Stimulated activated CD8-positive, alpha-beta memory T cell treated with anti-CD3 and anti-CD28 coated beads, Interleukin-7, amount 100 ng/mL, for 4 hours (primary cell): Measurements from ENCODE around the gene RASGRP4.
"Not testable (repeated sequence)": the region's sequence is repeated elsewhere in the genome, so short reads cannot be mapped to it uniquely, and the experiment has no call there.

Experiments used
- DNase-seq, 2 donors: peaks; one replicate each; pipeline ENCODE4 v3.0.0-alpha.2; 2020; ENCODE audit warnings: low read depth in 2 of 2

RASGRP4 gene

DNA sequence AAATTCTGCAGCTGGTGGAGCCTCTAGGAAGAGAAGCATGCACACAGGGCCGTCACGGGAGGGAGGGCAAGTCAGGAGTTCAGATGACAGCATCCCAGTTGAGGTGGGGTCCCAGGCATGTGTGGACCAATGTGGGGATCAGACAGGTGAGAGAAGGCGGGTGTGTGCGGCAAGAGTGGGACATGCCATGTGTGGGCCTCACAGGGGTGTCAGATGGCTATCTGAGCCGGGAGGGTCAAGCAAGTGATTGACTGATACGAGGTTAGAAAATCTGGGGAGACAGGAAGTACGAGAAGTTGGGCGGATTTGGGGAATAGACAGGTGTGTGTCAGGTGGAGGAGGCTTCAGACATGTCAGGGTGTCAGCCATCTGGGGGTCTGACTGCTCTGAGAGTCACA is 8.9 kb downstream of the RASGRP4 start:
- DNase-seq = no peak

DNA sequence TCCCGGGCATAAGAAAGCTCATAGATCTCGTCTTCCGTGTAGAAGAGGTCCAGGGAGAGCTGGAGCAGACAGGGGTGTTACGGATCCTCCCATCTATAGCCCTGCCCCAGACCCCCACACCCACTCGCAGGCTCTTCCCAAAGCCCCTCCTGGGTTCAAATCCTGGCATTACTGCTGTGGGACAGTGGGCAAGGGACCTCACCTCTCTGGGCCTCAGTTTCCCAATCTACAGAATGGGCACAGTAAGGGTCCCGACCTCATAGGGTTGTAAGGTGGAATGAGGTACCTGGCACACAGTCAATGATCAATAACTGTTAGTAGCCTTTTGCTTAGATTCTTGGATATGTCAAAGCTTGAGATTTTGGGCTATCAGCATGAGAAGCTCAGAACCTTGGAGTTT is 12.6 kb downstream of the RASGRP4 start:
- no peak for DNase-seq

DNA sequence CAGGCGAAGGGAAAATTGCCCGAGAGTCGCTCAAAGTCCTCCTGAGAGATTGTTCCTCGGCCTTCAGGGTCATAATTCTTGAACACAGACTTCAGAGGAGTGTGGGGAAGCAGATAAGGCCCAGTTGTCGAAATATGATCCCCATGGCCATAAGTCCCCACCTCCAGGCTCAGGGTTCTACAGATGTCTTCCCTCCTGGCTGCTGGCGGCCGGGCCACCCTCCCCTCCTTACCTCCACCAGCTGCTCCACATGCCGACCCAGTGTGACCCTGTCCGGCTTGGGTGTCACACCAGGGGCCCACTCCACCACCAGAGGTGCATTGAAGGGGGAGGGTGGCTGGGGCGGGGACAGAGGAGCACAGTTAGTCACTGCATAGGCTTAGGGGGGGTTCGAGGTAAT is 13.1 kb downstream of the RASGRP4 start:
- no peak for DNase-seq

DNA sequence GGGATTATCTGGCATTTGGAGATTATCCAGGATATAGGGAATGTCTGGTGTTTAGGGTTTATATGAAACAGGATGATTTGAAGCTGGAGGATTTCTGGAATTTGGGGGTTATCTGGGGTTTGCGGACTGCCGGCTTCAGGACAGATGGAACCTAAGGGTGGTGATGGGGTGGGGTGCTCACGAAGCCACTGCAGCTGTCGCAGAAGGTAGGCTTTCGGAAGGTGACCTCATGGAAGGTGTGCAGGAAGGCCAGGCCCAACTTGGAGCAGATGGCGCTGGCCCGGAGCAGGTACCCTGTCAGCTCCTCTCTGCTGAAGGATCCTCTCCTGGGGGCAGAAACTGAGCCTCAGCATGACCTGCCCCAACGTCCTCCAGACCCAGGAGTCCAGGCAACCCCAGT is 13.5 kb downstream of the RASGRP4 start:
- DNase-seq = no peak

DNA sequence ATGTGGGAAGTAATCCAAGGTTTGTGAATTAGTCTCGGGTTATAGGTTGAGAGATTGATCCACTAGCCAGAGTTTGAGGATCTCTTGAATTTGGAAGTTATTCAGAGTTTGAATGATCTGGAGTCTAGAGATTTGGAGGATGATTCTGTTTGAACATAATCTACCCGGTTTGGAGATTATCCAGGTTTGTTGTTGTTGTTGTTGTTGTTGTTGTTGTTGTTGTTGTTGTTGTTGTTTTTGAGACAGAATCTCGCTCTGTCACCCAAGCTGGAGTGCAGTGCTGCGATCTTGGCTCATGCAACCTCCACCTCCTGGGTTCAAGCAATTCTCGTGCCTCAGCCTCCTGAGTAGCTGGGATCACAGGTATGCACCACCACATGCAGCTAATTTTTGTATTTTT is 14.1 kb downstream of the RASGRP4 start:
- not testable (repeated sequence) for DNase-seq

DNA sequence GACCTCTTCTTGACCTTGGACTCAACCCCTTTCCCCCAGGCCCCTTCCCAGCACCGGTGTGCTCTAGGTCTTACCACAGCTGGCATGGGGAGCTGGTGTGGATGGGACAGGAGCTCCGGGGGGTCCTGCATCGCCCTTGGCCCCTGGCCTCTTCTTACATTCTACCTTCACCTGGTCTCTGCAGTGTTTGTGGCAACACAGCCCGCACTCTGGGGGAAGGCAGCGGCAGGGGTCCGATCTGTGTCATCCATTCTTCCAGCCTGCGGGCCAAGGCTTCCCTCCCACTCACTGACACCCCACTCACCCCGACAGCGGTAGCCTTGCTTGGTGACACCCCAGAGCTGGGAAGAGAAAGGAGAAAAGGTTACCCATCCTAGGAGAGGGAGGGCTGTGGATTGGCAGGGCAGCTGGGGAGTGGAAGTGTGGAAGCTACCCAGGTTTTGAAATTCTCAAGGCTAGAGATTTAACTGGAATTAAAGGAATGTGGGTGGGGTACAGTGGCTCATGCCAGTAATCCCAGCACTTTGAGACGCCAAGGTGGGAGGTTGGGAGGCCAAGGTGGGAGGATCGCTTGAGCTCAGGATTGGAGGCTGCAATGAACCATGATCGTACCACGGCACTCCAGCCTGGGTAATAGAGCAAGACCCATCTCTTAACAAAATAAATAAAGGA is 14.8 kb downstream of the RASGRP4 start:
- DNase-seq = no peak

DNA sequence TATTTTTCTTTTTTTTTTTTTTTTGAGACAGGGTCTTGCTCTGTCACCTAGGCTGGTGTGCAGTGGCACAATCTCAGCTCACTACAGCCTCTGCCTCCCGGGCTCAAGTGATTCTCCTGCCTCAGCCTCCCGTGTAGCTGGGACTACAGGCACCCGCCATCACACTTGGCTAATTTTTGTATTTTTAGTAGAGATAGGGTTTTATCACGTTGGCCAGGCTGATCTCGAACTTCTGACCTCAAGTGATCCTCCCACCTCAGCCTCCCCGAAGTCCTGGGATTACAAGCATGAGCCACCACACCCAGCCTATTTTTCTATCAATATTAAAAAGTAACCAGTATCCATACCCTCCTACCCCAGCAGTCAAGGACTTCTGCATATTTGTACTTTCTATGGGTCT is 15.6 kb downstream of the RASGRP4 start:
- DNase-seq = not testable (repeated sequence)

DNA sequence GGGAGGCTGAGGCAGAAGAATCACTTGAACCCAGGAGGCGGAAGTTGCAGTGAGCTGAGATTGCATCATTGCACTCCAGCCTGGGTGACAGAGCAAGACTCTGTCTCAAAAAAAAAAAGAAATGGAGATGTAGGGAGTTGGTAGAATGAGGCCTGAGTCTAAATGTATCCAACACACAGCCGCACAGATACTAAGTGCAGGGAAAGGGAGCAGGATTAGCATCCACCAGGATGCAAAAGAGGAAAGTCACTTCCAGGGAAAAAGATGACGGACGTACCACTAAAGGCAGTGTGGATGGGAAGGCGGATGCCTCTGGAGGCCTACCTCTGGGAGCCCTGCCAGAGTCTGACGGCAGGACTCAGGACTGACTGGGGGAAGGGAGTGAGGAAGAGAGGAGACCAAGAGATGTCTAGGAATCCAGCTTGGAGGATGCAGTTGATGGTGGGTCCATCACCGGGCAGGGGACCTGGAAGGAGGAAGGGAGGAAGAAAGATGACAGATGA is 16.3 kb downstream of the RASGRP4 start:
- no peak for DNase-seq

DNA sequence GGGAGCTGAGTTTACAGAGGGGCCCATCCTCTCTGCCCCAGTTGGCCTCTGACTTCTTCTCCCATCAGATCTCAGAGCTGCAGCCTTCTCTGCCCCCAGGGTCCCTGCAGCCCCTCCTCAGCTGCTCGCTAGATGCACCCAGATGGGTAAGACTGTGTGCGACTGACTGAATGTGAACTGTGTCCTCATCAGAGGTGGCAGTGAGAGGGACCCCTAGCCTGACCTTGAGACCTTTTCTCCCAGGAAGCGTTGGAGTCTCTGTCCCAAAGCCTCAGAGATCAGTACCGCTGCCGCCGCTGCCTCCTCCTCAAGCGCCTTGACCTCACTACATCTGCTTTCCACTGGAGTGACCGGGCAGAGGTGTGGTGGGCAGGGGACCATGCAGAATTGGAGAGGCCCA is 20.7 kb downstream of the RASGRP4 start:
- no peak for DNase-seq

DNA sequence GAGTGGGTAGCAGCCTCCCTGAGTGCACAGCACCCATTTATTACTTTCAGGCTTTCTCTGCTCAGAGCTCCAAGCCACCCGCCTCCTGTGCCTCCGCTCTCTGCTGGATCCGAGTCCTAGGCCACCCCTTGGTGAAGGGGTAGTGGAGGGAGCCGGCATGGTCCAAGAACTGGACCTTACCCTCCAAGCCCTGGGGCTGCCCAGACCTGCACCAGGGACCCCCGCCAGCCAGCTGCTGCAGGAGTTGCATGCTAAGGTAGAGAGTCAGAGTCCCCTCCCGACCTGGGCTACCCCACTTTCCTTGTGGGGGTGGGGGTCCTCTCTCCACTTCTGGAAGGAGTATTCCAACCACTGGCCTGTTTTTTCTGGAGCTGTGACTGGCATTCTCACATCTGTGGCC is 21.2 kb downstream of the RASGRP4 start:
- no peak for DNase-seq

DNA sequence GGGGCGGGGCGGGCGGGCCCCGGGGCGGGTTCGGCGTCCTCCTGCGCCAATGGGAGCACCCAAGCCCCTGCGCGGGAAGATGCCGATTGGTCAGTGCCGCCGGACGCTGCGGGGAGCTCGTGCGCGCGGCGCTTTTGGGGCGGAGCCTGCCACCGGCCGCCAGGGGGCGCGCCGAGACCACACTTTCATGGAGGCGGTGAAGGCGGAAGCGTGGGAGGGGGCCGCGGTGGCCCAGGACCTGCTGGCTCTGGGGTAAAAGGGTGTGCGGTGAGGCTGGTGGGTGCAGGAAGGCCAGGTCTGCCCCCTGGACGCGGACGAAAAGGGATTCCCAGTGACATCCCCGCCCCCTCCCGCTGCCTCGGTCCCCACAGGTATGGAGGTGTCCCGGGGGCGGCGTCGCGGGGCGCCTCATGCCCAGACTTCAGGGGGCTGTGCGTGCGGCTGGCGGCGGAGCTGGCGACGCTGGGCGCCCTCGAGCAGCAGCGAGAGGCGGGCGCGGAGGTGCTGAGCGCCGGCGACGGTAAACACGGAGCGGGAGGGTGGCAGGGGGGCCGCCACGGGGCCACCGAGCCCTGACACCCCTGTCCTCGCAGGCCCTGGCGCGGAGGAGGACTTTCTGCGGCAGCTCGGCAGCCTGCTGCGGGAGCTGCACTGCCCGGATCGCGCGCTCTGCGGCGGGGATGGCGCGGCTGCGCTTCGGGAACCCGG is 22.9 kb downstream of the RASGRP4 start, which contains the start of gene FAM98C:
Gene FAM98C, plus strand, starts transcription at position 127 of the 708 bp plus-strand sequence. Its CDS starts 61 bp downstream, at position 188.
- peak; percentile 94 to 95 for DNase-seq

DNA sequence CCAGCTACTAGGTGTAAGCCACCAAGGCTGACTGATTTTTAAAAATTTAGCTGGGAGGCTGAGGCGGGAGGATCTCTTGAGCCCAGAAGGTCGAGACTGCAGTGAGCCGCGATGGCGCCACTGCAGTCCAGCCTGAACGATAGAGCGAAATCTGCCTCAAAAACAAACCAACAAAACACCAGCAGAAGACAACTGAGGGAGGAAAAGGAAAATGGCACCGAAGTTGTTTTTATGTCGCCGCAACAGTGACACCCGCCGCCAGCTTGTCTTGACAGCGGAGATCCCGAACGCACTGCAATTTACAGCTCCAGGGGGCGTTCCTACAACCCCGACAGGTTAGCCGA is 23.4 kb downstream of the RASGRP4 start:
- DNase-seq = no peak

DNA sequence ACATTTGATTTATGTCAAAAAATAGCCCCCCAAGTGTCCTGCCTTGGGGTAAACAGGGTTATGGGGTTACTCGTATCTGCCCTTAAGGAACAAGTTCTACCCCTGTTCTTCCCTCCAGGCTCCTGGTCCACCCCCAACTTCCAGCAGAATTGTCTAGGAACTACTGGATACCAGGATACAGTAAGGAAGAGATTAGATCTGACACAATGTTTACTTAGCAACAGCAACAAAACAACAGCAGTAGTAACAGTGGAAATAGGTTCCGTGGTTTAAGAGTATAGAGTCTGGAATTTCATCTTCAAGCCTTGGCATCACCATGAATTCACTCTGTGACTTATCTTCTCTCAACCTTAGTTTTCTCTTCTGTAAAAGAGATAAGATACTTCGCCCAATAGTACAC is 24.9 kb downstream of the RASGRP4 start:
- no peak for DNase-seq

DNA sequence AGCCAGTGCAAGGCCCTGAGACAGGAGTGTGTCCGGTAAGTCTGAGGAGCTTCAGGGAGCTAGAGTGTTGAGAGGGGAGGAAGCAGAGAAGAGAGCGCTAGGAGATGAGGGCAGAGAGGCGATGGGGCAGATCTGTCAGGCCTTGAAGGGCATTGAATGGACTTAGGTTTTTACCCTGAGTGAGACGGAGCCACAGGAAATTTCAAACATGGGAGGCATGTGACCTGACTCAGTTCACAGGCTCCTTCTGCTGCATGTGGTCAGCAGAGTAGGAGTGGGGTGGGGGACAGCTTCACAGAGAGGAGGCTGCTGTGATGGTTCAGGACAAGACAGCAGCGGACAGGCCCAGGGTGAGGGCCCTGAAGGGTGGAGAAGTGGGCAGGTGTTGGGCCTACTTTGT is 25.7 kb downstream of the RASGRP4 start:
- DNase-seq = no peak

DNA sequence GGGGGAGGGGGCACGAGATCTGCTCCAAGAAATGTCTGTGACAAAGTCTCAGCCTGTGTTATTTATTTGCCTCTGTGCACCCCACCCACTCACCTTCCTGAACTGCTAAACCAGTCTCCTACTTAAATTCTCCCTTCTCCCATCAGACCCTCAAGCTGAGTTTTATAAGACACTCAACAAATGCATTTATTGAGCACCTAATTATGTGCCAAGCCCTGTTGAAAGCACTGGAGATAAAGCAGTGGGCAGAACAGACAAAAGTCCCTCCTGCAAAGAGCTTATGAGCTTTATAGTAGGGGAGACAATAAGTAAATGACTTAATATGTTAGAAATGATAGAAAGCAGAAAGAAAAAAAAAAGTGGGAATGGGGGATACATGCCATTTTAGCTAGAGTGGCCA is 26.5 kb downstream of the RASGRP4 start:
- no peak for DNase-seq

DNA sequence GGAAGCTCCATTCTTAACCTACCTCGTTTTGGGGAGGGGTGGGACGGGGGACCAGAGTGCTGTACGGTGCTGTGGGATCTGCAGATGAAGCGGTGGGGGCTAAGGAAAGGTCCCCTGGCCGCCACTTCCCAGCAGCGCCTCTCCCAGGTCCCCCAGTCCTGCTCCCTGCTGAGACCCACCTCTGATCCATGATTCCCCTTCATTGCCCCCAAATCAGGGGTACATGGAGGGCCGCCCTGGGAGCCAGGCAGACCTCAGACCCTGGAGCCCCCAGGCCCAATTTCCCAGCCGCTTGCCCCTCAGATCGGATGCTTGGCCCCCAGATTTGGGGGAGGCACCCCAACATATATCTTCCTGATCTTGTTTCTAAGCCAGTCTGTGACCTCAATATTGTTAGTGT is 26.9 kb downstream of the RASGRP4 start:
- no peak for DNase-seq

DNA sequence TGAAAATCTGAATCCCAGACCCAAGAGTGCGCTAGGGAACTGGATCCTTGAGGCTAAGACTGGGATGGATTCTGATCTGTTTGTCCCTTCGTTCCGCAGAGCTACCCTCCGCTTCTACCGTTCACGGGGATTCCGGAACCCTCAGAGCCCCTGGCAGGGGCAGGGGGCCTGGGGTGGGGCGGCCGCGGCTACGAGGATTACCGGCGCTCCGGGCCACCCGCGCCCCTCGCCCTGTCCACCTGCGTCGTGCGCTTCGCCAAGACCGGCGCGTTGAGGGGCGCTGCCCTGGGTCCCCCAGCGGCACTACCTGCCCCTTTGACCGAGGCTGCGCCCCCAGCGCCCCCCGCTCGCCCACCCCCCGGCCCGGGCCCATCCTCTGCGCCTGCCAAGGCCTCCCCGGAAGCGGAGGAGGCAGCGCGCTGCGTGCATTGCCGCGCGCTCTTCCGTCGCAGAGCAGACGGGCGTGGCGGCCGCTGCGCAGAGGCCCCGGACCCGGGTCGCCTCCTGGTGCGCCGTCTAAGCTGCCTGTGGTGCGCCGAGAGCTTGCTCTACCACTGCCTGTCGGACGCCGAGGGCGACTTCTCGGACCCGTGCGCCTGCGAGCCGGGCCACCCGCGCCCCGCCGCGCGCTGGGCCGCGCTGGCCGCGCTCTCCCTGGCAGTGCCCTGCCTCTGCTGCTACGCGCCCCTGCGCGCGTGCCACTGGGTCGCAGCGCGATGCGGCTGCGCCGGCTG is 30.5 kb downstream of the RASGRP4 start:
- DNase-seq = no peak

DNA sequence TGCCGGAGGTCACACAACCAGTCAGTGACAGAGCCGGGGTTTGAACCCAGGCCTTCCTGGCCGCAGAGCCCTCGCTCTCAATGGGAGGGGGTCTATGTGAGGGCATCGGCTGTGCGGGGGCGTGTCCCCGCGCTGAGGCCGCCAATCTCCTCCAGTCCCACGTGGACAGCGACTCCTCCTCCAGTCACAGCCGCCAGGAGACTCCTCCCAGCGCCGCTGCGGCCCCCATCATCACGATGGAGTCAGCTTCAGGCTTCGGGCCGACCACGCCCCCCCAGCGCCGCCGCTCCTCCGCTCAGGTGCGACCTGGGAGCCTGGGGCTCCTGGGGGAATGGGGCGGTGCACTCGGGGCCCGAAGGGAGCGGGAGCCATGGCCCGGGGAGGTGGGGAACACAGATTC is 31.5 kb downstream of the RASGRP4 start:
- peak; percentile 41 to 61 for DNase-seq

DNA sequence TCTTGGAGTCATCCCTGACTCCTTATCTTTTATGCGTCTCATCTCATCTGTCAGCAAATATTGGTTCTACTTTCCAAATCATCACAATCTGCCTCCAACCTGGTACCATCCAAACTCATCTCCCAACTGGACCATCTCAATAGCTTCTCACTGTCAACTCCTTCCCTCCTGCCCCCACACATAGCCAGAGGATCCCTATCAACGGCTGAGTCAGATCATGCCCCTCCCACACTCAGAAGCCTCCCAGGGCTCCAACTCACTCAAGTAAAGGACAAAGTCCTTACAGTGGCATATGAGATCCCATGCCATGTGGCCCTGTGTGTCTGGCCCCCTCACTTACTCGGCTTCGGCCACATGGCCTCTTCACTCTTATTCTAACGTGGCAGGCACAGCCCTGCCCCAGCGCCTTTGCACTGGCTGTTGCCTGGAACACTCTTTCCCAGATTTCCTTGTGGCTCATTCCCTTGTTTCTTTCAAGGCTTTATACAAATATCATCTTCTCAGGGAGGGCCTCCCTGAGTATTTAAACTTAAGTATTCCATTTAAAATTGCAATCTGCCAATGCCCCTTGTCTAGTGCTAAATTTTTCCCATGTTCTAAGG is 33.2 kb downstream of the RASGRP4 start:
- no peak for DNase-seq

DNA sequence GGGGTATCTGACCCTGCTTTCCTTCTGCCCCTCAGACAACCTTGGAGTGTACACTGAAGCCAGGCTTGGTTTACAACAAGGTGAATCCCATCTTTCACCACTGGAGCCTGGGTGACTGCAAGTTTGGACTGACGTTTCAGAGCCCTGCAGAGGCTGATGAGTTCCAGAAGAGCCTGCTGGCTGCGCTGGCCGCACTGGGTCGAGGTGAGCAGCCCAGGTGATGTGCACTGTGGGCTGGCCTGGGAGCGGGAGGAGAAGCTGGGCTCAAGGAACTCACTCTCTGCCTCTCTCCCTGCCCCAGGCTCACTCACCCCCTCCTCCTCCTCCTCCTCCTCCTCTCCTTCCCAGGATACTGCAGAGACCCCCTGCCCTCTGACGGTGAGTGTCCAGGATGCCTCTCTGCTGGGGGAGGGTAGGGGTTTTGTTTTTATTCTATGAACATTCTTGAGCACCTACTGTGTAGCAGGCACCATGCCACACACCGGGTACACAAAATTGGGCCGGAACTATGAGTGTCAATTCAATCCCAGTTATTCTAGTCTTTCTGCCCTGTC is 34.0 kb downstream of the RASGRP4 start:
- DNase-seq = no peak

DNA sequence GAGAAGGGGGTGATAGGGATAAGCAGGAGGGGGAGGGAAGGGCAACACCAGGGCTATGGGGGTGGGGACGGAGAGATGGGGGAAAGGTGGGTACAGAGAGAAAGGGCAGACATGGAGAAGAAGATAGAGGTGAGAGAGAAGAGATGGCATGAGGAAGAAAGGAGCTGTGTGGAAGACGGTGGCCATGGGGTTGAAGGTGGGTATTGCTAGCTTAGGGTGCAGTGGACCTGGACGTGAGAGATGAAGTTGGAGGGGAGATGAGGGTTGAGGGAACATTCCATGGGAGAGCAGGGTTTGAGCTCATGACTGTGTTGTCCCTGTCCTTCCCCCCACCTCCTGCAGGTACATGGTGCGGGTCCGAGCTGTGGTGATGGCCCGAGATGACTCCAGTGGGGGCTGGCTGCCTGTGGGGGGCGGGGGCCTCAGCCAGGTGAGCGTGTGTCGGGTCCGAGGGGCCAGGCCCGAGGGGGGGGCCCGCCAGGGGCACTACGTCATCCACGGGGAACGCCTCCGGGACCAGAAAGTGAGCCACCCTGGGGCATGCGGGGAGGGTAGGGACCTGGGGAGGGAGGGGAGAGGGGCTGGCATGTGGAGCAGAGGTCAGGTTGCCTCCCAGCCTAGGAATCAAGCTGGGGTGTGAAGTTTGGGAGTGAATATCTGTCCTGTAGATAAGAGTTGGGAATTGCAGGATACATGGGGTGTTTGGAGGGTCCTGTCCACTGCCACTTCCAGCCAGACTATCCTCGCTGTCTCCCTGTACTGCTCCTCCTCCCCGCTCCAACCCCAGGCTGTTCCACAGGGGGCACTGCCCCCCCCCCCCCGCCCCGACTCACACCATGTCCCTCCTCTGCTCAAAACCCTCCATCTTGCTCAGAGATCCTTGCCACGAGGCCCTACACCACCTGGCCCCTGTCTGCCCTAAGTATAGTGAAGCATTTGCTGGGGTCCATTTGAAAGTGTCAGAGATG is 35.8 kb downstream of the RASGRP4 start:
- DNase-seq = no peak
